ENCODE results near the gene EPHB4.
A peak's percentile ranks its signal among the peaks of the same experiment; 100 is the strongest.
"Not testable (repeated sequence)": the region's sequence is repeated elsewhere in the genome, so short reads cannot be mapped to it uniquely, and the experiment has no call there.

Gene EPHB4

DNA sequence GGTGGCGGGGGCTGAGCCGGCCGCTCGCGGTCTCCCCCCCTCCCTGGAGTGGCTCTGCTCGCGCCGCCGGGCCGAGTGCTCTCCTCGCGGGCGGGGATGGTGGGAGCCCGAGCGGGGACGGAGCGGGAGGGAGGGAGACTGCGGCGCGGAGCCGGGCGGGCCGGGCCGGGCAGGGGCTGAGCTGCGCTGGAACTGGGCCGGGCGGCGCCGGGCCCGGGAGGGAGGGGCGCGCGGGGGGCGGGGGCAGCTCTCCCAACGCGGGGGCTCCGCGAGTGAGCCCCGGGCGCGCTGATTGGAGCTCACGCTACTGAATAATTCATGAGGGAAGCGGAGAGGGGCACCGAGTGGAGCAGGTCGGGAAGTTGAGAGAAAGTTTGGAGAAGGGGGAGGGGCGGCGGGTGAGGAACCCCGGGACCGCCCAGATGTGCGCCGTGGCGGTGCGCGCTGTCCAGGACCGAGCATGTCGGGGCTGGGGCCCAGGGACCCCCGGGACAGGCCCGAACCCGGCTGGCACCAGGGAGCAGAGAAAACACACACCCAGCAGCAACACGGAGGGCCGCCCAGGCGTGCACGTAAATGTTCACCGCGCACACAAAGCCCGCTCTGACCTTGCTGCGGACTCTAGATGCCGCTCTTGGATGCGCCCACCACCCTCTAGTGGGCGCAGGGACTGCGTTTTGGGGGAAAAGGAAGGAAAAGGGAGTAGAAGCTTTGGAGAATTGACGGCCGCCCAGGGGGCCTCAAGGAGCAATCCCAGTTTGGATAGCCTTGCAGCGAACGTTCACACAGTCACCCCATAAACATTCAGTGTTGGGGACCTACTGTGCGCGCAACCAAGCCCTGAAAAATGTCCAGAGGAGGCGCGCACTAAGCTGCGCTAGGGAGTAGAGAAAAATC lies at the start of gene EPHB4:
Gene EPHB4, minus strand, starts transcription at position 194 of the 897 bp plus-strand sequence. CDS start 493 bp downstream, outside the sequence.
- DNase-seq: no peak

DNA sequence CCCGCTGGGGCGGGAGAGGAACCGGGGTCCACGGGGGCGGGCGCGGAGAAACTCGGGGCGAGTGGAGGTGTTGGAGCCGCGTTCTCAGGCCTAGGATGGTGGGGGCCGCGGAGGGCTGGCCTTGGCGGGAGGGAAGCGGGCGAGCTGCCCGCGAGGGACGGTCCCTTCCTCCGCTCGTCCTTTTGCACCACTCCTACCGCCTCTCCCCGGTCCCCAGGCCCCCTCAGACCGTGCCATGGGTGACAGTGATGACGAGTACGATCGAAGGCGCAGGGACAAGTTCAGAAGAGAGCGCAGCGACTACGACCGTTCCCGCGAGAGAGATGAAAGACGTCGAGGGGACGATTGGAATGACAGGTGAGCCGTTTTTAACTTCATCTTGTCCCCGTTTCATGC lies 48.0 kb upstream of the EPHB4 start:
- no peak for DNase-seq

DNA sequence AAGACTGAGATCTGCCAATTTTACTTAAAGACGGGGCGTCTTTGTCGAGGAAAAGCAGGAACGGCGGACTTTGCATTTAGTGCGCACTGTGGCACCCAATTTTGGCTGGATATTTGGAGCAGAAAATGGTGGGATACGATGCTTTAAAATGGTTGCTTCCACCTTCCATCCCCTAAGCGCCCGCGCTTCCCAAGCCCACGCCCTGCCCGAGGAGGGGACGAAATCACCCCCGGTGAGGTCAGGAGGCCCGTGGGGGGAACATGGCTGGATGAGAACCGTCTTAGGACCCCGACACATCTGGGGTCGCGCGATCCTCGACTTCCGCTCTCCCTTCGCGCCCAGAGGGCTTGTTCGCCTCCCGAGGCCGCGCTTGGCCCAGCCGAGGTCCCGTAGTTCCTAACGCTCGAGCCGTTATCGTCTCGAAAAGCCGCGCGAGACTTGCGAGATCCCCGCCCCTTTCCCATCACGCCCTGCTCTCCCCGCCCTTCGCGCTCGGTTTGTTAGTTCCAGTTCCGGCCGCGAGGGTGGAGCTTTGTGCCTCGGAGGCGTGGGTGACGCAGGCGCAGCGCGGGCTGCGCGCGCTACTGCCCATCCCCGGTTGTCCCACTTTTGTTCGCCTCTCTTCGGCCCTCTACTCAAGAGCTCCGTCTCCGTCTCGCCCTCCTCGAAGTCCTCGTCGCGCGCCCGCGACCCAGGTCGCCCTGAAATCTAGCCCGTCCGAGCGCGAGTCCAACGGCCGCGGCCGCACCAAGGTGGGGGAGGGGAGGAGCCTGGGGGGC lies 47.4 kb upstream of the EPHB4 start, which contains the start of gene SRRT:
Gene SRRT, plus strand, starts transcription at position 527 of the 779 bp plus-strand sequence. CDS start 488 bp downstream, outside the sequence.
- DNase-seq: peak; percentile 97

DNA sequence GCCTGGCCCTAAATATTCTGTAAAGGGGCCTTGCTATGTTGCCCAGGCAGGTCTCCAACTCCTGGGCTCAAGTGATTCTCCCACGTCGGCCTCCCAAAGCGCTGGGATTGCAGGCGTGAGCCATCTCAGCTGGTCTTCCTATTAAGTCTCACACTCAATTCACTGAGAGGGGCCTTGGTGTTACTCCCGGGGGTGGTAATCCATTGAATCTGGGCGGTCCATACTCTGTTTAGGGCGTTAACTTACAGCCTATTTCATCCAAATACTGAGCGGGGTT lies 46.9 kb upstream of the EPHB4 start:
- no peak for DNase-seq

DNA sequence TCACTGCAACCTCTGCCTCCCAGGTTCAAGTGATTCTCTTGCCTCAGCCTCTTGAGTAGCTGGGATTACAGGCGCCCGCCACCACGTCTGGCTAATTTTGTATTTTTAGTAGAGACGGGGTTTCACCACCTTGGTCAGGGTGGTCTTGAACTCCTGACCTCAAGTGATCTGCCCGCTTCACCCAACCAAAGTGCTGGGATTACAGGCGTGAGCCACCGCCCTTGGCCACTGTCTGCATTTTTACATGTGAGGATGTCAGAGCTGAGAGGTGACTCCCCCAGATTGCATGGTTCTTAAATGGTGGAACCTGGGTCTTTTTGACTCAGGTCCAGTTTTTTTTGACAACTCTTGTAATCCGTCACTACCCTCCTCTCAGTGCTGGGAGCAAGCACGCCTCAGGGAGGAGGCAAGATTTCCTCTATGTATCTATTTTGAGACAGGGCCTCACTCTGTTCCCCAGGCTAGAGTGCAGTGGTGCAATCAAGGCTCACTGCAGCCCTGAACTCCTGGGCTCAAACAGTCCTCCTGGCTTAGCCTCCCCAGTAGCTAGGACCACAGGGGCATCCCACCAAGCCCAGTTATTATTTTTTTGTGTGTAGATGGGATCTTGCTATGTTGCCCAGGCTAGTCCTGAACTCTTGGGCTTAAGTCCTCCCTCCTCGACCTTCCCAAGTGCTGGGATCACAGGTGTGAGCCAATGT lies 46.4 kb upstream of the EPHB4 start:
- DNase-seq: no peak

DNA sequence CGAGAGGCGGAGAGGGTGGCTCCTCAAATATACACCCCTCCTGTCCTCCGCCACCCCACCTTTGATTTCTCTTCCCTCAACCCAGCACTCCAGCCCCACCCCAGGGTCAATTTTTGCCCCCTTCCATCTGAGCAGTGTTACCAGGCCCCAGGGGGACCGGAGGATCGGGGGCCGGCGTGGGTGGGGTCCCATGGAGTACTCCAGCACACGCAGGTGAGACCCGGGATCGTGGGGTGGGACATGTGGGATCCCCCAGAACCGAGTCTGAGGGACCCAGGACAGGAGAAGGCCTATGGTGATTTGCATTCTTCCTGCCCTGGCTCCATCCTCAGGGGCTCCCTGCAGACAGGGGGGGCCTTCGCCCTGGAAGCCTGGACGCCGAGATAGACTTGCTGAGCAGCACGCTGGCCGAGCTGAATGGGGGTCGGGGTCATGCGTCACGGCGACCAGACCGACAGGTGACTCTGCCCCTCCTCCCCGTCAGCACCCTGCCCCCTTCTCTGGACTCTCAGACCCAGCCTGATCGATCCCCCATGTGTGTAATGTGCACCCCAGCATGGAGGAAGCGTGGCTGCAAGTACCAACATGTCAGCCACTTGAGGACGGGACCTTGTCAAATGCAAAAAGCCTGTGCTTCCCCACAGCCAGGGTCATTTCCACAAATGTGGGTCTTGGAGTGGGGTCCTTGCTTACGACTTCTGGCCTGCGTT lies 40.6 kb upstream of the EPHB4 start:
- peak; percentile 58 for DNase-seq

DNA sequence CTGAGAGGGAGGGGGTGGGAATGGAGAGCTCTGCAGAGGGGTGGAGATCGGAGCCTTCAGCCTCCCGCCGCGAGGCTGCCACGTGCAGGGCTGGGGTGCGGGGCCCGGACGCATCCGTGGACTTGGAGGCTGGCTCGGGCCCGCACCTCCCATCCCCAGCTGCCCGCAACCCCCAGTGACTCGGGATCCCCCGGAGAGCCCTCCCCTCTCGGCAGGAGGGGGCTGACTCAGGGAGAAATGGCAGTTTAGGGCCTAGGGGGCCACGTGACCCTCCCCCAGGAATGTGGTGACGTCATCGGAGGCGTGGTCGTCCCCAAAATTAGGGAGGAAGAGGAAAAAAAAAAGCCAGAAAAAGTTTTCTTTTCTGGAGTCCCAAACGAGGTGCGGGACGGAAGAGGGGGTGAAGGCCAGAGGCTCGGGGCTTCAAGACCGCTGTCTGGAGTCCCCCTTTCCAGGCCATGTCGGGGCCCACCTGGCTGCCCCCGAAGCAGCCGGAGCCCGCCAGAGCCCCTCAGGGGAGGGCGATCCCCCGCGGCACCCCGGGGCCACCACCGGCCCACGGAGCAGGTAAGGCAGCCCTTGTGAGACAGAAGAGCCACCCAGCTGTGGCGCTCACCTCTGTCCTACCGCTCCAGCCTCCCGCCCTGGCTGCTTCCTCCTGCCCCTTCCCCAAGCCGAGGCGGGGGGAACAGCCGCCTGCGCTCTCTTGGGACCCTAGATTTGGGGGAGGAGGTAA lies 39.9 kb upstream of the EPHB4 start, which contains the start of gene TRIP6:
Gene TRIP6, plus strand, starts transcription at position 348 of the 736 bp plus-strand sequence. Its CDS starts 111 bp downstream, at position 459.
- peak; percentile 51 for DNase-seq

DNA sequence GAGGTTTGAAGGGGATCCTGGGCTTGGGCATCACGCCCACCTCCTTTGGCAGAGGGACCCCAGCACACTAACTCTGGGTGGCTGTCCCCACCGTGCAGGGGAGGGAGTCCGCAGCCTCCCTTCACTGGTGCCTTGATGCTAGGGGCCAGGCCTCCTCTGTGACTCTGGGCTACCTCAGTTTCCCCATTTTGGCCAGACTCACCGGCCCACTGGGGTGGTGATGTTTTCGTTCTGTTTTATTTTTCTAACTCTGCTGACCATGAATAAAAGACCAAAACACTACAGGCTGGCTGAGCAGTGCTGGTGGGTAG lies 39.4 kb upstream of the EPHB4 start:
- no peak for DNase-seq

DNA sequence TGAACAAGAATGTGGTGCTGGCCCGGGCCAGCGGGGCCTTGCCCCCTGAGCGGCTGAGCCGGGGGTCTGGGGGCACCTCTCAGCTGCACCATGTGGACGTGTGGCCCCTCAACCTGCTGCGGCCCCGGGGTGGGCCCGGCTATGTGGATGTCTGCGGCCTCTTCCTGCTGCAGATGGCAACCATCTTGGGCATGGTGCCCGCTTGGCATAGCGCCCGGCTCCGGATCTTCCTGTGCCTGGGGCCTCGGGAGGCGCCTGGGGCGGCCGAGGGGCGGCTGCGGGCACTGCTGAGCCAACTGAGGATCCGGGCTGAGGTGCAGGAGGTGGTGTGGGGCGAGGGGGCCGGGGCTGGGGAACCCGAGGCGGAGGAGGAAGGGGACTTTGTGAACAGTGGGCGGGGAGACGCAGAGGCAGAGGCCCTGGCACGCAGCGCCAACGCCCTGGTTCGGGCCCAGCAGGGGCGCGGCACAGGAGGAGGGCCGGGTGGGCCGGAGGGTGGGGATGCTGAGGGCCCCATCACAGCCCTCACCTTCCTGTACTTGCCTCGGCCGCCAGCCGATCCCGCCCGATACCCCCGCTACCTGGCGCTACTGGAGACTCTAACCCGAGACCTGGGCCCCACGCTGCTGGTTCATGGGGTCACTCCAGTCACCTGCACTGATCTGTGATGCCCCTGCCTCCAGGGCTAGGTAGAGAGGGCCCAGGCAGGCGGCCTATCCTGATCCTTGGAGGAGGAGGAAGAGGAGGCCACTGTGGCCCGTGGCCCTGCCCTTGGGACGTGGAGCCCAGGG lies 38.8 kb upstream of the EPHB4 start:
- DNase-seq: no peak

DNA sequence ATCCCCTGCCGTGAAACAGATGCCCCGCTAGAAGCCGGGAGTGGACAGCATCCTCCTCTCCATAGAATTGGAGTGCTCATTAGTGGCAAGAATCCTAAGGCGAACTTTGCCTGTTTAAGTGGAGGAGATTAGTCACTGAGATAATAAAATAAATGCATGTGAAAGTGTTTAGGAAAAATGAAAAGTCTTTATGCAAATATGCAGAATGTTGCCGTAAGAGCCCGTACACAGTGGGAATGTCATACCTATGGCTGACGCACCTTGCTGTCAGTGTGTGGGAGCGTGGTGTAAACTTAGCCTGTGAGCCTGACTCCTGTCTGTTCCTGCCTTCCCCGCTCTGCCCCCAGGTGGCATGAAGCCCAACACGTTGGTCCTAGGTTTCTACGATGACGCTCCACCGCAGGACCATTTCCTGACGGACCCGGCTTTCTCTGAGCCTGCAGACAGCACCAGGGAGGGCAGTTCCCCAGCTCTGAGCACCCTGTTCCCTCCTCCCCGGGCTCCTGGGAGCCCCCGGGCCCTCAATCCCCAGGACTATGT lies 38.1 kb upstream of the EPHB4 start:
- DNase-seq: no peak

DNA sequence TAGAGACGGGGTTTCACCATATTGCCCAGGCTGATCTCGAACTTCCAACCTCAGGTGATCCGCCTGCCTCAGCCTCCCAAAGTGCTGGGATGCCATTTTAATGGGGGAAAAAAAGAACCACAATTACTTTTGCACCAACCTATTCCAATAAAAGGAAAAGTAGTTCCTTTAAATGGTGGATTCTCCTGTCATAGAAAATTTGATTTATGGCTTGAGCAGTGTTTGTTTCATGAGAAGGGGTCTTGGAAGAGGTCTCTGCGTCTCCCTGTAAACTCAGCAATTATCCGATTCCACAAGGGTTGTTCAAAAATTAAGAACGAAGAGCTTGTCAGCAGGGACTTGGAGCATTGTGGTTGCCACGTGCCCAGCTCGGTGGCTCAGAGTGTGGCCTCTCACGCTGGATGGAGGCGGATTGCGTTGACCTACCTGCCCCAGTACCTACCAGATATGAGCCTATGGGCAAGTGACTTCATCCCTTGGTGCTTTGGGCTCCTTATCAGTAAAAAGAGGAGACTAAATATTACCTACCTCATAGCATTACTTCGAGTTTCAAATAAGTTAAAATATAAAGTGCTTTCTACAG lies 37.0 kb upstream of the EPHB4 start:
- no peak for DNase-seq

DNA sequence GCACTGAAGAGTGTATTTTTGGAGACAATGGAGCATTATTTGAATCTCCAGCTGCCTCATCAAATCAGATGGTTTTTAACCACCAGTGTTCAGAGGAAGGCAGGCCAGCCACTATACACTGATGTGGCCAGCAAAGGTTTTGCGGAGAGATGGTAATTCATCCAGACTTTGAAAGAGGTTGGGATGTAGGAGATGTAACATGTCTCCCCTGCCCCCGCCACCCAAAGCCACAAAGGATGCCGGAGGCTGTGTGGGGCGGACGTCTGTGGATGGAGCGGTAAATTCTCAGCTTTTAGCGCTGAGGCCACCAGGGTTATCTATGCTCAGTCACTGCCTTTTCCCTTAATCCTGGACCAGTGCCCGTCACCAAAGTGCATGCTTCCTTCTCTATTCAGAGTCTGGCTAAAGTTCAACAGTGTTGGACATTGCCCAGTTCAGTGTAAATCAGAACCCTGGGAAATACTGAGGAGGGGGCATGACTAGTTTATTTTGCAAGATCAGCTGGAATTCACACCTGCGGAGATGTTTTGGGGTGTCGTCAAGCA lies 36.2 kb upstream of the EPHB4 start:
- no peak for DNase-seq

DNA sequence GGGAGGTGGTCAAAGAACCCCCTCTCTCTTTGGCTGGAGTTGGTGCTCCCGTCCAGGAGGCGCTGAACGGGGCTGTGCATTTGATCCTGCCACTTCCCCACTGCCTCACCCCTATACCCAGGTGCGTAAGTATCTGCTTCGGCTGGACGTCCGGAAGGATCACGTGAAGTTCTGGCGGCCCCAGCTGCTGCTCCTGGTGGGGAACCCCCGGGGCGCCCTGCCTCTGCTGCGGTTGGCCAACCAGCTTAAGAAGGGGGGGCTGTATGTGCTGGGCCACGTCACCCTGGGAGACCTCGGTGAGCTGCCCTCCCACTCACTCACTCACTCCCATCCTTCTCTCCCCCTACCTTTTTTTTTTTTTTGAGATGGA lies 34.3 kb upstream of the EPHB4 start:
- no peak for DNase-seq

DNA sequence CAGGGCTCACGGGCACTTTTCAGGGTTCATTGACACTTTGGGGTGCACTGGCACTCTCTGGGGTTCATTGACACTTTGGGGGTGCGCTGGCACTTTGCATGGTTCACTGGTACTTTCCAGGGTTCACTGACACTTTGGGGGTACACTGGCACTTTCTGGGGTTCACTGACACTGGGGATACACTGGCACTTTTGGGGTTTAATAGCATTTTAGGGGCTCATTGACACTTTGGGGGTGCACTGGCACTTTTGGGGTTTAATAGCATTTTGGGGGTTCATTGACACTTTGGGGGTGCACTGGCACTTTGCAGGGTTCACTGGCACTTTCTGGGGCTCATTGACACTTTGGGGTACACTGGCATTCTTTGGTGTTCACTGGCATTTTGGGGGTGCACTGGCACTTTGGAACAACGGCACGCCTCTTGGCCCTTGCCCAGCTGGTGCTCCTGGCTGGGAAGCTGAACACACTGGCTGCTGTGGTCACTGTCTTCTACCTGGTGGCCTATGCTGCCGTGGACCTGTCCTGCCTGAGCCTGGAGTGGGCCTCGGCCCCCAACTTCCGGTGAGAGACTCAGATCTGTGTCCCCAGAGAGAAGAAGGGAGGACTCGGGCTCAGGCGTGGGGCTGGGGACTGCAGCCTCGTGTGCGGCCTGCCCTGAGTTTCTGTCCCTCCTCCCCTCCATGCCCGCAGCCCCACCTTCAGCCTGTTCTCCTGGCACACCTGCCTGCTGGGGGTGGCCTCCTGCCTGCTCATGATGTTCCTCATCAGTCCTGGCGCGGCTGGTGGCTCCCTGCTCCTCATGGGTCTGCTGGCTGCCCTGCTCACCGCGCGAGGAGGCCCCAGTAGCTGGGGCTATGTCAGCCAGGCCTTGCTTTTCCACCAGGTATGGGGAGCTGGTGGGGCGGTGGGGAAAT lies 33.6 kb upstream of the EPHB4 start:
- DNase-seq: no peak

DNA sequence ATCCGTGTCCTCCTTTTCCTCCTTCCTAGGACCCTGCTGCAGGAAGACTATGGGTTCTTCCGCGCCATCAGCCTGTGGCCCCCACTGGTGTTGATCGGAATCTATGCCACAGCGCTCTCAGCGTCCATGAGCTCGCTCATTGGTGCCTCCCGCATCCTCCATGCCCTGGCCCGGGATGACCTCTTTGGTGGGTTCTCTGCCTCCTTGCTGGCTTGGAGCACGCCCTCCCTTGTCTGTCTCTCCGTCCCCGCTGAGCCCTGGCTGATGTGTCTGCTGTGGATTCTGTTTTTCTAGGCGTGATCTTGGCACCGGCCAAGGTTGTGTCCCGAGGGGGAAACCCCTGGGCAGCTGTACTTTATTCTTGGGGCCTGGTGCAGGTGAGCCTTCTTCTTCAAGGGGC lies 32.5 kb upstream of the EPHB4 start:
- DNase-seq: no peak

DNA sequence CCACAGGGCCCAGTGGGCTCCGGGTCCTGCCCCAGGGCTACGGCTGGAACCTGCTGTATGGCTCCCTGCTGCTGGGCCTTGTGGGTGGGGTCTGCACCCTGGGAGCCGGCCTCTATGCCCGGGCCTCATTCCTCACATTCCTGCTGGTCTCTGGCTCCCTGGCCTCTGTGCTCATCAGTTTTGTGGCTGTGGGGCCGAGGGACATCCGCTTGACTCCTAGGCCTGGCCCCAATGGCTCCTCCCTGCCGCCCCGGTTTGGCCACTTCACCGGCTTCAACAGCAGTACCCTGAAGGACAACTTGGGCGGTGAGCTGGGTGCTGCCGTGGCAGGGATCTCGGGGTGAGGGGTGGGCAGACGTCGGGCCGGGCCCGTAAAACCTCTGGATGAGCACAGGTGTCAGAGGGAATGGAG lies 29.6 kb upstream of the EPHB4 start:
- no peak for DNase-seq

DNA sequence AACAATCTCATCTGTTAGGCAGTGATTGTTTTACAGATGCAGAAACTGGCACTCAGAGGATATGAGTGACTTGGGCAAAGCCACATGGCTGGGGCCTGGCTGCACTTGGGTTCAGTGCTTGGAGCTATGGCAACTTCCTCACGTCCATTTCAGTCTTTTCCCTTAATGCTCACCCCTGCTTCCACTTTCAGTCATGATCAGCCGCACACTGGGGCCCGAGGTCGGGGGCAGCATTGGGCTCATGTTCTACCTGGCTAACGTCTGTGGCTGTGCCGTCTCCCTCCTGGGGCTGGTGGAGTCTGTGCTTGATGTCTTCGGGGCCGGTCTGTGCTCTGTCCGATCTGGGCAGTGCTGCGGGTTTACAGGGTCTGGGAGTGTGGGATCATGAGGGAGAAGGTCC lies 28.2 kb upstream of the EPHB4 start:
- no peak for DNase-seq

DNA sequence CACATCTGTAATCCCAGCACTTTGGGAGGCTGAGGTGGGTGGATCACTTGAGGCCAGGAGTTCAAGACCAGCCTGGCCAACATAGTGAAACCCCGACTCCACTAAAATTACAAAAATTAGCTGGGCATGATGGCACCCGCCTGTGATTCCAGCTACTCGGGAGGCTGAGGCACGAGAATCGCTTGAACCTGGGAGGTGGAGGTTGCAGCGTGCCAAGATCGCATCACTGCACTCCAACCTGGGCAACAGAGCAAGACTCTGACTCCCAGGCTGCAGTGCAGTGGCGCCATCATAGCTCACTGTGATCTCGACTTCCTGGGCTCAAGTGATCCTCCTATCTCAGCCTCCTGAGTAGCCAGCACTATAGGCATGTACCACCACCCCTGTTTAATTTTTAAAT lies 27.6 kb upstream of the EPHB4 start:
- DNase-seq: not testable (repeated sequence)

Measured in DMS79 treated with DMSO at 0.1 percent for 48 hours (cell line).